Measurements from ENCODE around the gene DHRS3. TPM values are rescaled to one million over a fixed set of nuclear protein-coding genes. Genes with fewer than 3 reads are reported as not detected.

Gene DHRS3
- total and polyA plus RNA-seq, 2 of the 13 experiments (the other 11 are each of a cell fraction or from before 2014, with no cell fraction given) = 48.5 to 90.5 TPM

DNA sequence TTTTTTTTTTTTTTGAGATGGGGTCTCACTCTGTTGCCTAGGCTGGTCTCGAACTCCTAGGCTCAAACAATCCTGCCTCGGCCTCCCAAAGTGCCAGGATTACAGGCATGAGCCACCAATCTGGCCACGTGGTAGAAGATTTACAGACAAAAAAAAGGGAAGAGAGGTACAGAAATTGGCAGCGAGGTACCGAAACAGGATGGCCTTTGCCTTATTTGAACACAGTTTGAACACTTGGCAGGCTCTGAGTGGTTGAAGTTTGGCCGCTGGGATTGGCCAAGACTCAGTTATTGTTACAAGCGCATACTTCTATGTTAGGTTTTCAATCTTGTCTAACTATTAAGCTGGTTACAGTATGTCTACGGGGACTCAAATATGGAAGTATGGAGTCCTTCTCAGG lies 19.7 kb upstream of the DHRS3 start (continued):
- TF ChIP-seq ZHX1 (CRISPR knock-in tag; IDR thresholded peaks at IDR 0.05; ENCODE audit: low read depth) = no peak
- no peak for TF ChIP-seq RERE (CRISPR knock-in tag; IDR thresholded peaks at IDR 0.05; ENCODE audit: low read depth)
- TF ChIP-seq, protein P1, sequence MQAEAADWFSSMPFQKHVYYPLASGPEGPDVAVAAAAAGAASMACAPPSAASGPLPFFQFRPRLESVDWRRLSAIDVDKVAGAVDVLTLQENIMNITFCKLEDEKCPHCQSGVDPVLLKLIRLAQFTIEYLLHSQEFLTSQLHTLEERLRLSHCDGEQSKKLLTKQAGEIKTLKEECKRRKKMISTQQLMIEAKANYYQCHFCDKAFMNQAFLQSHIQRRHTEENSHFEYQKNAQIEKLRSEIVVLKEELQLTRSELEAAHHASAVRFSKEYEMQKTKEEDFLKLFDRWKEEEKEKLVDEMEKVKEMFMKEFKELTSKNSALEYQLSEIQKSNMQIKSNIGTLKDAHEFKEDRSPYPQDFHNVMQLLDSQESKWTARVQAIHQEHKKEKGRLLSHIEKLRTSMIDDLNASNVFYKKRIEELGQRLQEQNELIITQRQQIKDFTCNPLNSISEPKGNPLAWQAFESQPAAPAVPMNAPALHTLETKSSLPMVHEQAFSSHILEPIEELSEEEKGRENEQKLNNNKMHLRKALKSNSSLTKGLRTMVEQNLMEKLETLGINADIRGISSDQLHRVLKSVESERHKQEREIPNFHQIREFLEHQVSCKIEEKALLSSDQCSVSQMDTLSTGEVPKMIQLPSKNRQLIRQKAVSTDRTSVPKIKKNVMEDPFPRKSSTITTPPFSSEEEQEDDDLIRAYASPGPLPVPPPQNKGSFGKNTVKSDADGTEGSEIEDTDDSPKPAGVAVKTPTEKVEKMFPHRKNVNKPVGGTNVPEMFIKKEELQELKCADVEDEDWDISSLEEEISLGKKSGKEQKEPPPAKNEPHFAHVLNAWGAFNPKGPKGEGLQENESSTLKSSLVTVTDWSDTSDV (CRISPR knock-in tag; IDR thresholded peaks at IDR 0.05) = no peak
- TF ChIP-seq RARA (CRISPR knock-in tag; IDR thresholded peaks at IDR 0.05) = no peak
- TF ChIP-seq ZNF687 (CRISPR knock-in tag; IDR thresholded peaks at IDR 0.05) = no peak
- TF ChIP-seq, protein P2, sequence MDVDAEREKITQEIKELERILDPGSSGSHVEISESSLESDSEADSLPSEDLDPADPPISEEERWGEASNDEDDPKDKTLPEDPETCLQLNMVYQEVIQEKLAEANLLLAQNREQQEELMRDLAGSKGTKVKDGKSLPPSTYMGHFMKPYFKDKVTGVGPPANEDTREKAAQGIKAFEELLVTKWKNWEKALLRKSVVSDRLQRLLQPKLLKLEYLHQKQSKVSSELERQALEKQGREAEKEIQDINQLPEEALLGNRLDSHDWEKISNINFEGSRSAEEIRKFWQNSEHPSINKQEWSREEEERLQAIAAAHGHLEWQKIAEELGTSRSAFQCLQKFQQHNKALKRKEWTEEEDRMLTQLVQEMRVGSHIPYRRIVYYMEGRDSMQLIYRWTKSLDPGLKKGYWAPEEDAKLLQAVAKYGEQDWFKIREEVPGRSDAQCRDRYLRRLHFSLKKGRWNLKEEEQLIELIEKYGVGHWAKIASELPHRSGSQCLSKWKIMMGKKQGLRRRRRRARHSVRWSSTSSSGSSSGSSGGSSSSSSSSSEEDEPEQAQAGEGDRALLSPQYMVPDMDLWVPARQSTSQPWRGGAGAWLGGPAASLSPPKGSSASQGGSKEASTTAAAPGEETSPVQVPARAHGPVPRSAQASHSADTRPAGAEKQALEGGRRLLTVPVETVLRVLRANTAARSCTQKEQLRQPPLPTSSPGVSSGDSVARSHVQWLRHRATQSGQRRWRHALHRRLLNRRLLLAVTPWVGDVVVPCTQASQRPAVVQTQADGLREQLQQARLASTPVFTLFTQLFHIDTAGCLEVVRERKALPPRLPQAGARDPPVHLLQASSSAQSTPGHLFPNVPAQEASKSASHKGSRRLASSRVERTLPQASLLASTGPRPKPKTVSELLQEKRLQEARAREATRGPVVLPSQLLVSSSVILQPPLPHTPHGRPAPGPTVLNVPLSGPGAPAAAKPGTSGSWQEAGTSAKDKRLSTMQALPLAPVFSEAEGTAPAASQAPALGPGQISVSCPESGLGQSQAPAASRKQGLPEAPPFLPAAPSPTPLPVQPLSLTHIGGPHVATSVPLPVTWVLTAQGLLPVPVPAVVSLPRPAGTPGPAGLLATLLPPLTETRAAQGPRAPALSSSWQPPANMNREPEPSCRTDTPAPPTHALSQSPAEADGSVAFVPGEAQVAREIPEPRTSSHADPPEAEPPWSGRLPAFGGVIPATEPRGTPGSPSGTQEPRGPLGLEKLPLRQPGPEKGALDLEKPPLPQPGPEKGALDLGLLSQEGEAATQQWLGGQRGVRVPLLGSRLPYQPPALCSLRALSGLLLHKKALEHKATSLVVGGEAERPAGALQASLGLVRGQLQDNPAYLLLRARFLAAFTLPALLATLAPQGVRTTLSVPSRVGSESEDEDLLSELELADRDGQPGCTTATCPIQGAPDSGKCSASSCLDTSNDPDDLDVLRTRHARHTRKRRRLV (CRISPR knock-in tag; IDR thresholded peaks at IDR 0.05) = no peak
- TF ChIP-seq HMG20A (CRISPR knock-in tag; IDR thresholded peaks at IDR 0.05; ENCODE audit: borderline replicate concordance) = no peak
- TF ChIP-seq CHCHD3 (CRISPR knock-in tag; IDR thresholded peaks at IDR 0.05) = no peak
